Epithelial cell of proximal tubule (primary cell): ENCODE results near the gene ZNRF2. TPM values are rescaled to one million over a fixed set of nuclear protein-coding genes. Genes with fewer than 3 reads are reported as not detected.

ENCODE experiments used
- DNase-seq: peaks from one replicate; pipeline ENCODE4 v3.0.0-alpha.2; 2011; ENCODE audit warnings: low read depth
- H3K4me3 ChIP-seq: 2 replicates; pipeline ENCODE4 v1.5.1; 2011; ENCODE audit warnings: low read depth, mild to moderate bottlenecking, low read length
- total RNA-seq: library from RNA; depleted of rRNA; stranded (reverse); fragments of >200 nt; gene quantifications from 2 replicates; pipeline ENCODE4 v1.2.3, GENCODE V29; 2015
- TF ChIP-seq, protein P1 (sequence below): conservative IDR thresholded peaks from 2 replicates; pipeline ENCODE4 v1.5.1; 2012; ENCODE audit warnings: low read depth, mild to moderate bottlenecking, low read length

Gene ZNRF2
- total RNA-seq, 1 donor from 2014 or later = 16.5 TPM

DNA sequence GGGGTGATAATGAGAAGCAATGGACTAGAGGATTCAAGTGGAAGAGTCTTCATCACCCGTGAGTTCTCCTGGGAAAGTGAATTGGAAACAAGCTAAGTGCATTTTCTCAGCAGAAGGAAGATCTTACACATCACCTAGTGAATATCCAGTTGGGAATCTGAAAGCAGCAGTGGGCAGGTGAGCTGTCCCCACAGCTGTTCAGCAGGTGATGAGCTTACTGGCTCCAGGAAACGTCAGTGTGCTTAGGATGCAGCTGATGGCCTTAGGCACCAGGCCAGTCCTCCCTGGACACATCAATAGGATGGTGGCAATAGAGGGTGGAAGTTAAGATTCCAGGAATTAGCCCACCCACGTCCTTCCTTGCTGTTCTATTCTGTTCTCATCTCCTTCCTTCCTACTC lies 127.5 kb downstream of the ZNRF2 start:
- TF ChIP-seq, protein P1, sequence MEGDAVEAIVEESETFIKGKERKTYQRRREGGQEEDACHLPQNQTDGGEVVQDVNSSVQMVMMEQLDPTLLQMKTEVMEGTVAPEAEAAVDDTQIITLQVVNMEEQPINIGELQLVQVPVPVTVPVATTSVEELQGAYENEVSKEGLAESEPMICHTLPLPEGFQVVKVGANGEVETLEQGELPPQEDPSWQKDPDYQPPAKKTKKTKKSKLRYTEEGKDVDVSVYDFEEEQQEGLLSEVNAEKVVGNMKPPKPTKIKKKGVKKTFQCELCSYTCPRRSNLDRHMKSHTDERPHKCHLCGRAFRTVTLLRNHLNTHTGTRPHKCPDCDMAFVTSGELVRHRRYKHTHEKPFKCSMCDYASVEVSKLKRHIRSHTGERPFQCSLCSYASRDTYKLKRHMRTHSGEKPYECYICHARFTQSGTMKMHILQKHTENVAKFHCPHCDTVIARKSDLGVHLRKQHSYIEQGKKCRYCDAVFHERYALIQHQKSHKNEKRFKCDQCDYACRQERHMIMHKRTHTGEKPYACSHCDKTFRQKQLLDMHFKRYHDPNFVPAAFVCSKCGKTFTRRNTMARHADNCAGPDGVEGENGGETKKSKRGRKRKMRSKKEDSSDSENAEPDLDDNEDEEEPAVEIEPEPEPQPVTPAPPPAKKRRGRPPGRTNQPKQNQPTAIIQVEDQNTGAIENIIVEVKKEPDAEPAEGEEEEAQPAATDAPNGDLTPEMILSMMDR = no peak
- H3K4me3 ChIP-seq = no peak overlapping the region
- no peak for DNase-seq

DNA sequence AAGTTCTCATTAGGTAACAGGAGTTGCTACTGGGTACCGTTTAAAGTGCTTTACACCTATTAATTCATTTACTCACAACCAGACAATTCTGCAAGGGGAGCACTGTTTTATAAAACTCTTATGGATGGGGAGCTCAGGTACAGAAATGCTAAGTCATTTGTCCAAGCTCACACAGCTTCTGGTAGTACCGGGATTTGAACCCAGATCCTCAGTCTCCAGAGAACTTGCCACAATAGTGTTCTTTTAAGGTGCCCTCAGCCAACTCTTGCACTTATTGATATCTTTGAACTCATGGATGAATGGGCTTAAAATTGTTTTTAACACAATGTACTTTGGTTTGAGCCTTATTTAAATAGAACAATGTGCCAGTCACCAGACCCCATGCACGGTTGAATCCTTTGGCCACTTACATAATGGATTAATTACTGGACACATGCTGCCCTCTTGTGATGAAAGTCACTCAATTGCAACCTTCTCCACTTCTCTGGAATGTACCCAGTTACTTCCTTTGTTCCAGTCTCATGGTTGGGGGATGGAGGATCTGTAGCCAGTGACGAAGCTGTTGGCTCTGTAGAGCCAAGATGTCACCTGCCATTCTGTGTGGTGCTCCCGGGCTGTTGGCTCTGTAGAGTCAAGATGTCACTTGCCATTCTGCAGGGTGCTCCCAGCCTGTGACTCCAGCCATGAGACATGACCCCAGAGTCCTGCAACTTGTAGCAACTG lies 128.5 kb downstream of the ZNRF2 start:
- DNase-seq = peak; percentile 82
- H3K4me3 ChIP-seq = no peak overlapping the region
- TF ChIP-seq, protein P1 = peak; percentile 74

DNA sequence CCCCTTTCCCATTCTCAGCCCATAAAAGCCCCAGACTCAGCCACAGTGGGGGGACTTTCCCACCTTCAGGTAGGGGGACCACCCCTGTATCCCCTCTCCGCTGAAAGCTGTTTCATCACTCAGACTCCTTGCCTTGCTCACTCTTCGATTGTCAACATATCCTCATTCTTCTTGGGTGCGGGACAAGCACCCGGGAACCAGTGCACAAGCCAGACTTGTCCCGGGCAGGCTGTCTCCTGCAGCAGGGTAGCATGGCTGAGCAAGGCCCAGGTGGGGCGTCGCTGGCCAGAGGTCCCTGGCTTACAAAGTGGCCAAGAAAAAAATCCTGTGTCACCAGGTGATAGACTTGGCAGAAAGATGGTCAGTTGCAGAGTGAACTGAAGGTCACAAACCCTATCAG lies 129.5 kb downstream of the ZNRF2 start:
- TF ChIP-seq, protein P1 = no peak
- no peak overlapping the region for H3K4me3 ChIP-seq
- no peak for DNase-seq

Other genes with a start within 250 kb of the ZNRF2 start
- gene MTURN, start 149.6 kb upstream of the ZNRF2 start, total RNA-seq = 3.4 and 4.7 TPM in 2 replicates
- 5.1 and 5.8 TPM in 2 replicates for gene NOD1, start 194.2 kb downstream of the ZNRF2 start, total RNA-seq
- gene GGCT, start 220.2 kb downstream of the ZNRF2 start, total RNA-seq = 54.5 and 58.0 TPM in 2 replicates